ENCODE measurements around the gene TSKS.
"Not testable (repeated sequence)": the region's sequence is repeated elsewhere in the genome, so short reads cannot be mapped to it uniquely, and the experiment has no call there.

TSKS gene

DNA sequence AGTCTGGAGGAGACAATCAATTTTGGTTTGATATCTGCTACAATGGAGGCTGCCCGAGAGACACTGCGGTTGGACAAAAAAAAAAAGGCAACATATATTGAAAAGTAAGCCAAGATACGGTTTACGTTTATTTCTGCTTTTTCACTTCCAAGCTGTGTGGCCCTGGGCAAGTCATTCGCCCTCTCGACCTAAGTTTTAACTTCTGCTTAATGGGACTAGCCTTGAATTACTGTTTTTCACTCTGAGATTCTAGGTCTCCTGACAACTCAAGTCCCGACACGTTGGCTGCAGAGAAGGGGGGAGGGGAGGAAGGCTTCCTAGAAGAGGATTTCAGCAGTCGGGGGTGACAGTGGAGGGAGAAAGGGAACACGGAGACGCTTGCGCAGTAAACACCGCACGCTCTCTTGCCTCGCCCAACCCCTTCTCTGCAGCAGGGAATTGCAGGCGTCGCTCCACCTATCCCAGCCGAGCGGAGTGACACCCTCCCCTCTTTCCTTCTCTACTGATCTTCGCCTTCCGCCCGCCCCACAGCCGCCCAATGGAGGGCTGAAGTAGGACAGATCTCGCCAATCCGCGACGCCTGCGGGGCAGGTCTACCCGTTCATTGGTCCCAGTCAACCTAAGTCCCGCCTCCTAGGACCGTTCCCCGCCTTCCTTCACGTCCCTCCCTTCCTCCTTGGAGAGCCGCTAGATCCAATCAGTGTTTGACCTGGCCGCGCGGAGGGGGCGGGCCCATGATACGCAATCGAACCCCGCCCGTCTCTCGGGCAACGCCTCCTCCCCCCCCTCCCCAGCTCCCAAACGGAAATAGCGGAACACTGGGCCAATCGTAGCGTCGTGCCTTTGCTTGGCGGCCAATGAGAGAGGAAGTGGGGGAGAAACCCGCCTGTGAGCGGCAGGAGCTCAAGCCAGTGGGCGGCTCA, 3.2 kb upstream of the TSKS start:
- DNase-seq (ENCODE audit: low read depth in 2 of 2), result peak; percentile 100

DNA sequence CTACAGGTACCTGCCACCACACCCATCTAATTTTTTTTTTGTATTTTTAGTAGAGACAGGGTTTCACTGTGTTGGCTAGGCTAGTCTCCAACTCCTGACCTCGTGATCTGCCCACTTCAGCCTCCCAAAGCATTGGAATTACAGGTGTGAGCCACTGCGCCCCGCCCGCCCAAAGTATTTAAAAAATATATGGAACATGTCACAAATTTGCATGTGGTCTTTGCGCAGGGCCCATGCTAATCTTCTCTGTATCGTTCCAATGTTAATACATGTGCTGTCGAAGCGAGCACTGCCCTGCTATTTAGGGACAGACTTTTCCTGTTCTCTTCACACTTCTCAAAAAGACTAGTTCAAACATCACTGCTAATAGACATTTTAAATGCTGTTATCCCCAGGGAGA, 1.2 kb upstream of the TSKS start:
- DNase-seq (ENCODE audit: low read depth in 2 of 2), result no peak

DNA sequence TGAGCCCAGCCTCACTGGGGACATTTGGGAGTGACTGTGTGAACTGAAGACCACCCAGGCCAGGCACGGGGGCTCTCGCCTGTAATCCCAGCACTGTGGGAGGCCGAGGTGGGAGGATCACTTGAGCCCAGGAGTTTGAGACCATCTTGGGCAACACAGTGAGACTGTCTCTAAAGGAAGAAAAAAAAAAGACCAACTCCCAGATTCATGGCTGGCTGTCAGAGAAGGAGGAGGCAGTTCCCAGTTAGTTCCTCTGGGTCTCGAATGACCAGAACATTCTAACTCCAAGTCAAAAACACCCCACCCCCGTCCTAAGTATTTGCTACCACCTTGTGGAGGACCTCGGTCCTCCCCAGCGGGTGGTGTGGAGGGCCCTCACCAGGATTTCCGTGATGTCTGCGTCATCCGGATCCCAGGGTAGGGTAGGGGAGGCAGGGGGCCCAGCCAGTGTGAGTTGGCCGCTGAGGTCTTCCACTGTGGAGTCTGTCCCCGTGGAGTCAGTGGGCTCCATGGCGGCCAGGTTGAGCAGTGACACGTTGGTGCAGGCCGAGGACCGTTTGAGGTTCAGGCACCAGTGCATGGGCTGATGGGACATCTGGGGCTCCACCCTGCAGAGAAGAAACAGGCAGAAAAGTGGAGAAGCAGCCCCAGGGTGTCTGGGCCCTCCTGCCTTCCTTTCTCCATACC, 1.3 kb downstream of the TSKS start:
- DNase-seq (ENCODE audit: low read depth in 2 of 2), result no peak

DNA sequence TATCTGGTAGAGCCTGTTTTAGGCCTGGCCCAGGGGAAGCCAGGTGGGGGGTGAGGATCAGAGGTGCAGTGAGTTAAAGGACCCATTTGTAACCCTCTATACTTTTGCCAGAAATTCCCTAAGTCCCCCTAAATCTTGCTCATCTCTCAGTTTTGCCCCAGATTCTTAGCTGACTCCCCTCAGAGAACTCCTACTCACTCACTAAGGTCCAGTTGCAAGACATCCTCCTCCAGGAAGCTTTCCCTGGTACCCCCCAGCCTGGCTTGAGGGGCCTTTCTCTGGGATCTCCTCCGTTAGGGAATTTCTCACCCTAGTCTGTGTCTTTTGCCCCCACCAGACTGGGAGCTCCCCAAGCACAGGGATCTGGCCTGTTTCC, 1.9 kb downstream of the TSKS start:
- no peak for DNase-seq (ENCODE audit: low read depth in 2 of 2)

DNA sequence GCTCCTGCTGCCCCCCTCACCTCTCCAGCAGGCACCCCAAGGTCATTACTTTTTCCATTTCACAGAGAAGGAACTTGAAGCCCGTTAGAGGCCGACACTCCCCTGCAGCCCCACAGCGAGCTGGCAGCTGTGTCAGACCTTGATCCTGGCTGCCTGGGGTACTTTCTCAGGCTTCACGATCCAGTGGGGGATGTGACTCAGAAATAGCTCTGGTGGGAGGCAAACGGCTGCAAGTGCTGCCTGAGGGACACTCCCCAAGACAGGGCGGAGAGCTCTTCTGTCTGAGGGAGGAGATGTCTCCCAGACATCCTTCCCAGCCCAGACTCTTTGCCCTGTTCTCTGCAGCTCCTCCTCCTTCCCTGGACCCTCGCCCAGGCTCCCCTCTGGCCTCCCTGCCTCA, 4.8 kb downstream of the TSKS start:
- DNase-seq (ENCODE audit: low read depth in 2 of 2), result peak; percentile 35 to 49

DNA sequence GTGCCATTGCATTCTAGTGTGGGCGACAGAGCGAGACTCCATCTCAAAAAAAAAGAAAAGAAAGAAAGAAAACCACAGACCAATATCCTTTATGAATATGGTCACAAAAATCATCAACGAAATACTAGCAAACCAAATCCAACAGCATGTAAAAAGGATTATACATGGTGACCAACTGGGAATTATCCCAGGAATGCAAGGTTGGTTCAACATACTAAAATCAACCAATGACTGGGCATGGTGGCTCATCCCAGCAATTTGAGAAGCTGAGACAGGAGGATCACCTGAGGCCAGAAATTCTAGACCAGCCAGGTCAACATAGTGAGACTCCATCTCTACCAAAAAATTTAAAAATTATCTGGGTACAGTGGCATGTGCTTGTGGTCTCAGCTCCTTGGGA, 7.2 kb downstream of the TSKS start:
- no peak for DNase-seq (ENCODE audit: low read depth in 2 of 2)

DNA sequence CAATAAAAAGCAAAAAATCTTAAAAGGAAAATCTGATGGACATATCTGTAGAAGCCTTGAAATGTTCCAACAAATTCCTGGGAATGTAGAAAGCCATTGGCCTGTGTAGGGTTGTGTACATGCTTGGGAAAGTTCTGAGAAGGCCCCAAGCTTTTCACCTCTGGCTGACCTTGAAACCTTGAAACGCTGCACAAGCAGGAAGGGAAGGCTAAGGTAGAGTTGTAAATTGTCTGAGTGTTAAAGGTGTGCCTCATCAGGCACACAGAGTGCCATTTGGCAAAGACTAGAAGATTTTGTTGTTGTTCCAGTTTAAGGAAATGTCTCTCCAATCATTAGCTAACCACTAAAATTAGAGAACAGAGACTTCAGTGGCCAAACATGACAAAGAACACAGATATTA, 10.4 kb downstream of the TSKS start:
- no peak for DNase-seq (ENCODE audit: low read depth in 2 of 2)

DNA sequence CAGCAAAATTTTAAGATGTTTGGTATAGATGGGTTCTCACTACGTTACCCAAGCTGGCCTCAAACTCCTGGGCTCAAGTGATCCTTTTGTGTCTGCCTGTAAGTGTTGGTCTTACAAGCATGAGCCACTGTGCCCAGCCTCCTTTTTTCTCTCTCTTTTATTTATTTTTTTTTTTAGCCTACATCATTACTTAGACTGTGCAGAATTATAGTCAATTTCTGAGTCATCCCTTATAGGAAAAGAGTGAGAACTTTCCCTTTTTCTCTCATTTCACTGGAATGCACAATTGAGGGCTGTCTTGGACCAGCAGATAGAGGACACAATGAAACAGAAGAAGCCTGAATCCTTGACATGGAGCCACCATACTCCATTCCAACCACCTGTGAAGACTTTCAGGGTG, 13.3 kb downstream of the TSKS start:
- DNase-seq (ENCODE audit: low read depth in 2 of 2), result no peak

DNA sequence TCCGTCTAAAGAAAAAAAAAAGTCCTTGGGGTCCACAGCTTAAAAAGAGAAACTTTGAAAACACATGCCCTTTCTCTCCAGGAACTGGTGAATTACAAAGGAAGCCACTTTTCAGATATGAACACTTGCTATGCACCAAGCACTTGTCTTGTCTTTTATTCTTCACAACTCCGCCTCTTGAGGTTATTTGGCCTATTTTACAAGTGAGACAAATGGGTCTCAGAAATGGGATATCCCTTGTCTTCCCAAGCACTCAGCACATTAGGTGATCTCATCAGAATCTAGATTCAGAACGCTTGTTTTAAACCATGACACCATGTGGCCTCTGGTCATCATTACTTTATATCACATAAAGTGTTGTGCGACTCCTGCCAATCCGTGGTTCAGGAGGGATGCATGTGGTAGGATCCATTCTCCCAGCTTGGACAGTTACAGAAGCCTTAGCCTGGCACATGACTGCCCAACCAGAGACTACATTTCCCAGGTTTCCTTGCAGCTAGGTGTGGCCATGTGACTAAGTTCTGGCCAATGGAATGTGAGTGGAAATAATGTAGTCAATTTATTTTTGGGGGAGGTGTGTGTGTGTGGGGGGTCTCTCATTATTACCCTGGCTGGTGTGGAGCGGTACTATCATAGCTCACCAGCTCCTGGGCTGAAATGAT, 13.9 kb downstream of the TSKS start:
- DNase-seq (ENCODE audit: low read depth in 2 of 2), result no peak

DNA sequence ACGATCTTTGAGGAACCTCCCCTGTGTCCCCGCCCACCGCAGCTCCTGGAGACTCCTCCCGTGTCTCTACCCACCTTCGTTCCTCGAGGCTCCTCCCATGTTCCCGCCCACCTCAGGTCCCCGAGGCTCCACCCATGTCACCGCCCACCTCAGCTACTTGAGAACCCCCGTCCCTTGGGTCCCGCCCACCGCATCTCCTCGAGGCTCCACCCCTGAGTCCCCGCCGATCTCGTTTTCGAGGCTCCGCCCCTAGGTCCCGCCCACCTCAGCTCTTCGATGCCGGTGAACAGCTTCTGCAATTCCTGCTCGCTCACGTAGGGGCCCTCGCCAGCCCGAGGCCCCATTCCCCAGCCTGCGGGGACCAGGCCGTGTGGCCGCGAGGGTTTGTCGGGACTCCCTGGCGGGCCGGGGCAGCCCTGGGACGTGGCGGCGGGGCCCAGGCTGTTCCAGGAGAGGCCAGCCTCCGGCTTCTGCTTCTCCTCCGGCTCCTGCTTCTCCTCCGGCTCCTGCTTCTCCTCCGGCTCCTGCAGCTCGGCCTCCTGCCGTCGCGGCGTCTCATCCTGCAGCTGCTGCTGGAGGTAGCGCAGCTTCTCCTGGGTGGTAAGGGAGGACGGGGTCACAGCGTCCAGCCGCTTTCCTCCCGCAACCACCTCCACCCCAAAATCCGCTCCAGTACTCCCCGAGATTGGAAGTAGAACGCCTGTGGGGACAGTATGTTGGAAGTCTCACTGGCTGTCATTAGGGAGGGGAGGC, 16.7 kb downstream of the TSKS start:
- DNase-seq (ENCODE audit: low read depth in 2 of 2), result no peak

DNA sequence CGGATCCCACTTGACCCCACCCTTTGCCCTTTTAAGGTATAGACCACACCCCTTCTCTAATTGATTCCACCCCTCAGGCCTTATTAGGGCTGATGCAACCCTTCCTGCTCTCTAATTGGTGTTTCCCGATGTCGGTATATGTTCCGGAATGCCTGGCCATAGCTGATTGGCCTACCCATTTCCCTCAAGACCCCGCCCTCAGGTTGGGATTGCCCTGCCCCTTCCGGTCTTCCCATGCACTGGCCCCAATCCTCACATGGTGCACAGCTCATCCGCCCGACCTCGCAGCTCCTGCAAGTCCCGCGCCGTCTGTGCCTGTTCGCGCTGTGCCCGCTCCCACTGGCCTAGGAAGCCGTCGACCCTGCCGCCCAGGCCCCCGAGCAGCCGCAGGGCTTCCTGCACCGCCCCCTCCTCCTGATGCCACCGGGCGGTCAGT, 18.1 kb downstream of the TSKS start:
- no peak for DNase-seq (ENCODE audit: low read depth in 2 of 2)

DNA sequence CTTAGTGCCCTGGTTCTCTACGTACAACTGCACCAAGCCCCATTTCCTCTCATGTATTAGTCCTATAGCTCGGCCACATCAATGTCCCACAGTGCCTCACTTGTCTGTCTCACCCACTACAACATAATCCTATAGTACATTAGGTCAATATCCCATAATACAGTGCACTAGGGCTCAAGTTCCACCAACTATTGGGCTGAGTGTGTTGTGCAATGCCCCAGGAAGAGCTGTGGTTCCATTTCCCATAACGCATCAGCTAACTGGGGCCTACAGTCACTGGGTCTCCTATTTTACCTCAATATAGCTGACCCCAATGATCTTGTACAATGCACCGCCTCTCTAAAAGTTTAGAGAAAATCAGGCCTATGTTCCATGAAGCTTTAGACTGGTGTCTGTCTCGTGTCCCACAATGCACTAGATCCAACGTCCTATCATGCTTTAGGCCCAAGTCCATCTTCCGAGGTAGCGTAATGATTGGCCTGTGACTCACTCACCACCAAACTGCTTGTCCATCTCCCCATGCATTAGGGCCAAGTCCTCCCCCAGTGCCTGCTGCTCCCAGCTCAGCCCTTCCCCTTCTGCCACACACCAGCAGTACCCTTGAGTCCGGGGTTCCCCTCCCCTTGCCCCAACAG, 21.8 kb downstream of the TSKS start:
- no peak for DNase-seq (ENCODE audit: low read depth in 2 of 2)

DNA sequence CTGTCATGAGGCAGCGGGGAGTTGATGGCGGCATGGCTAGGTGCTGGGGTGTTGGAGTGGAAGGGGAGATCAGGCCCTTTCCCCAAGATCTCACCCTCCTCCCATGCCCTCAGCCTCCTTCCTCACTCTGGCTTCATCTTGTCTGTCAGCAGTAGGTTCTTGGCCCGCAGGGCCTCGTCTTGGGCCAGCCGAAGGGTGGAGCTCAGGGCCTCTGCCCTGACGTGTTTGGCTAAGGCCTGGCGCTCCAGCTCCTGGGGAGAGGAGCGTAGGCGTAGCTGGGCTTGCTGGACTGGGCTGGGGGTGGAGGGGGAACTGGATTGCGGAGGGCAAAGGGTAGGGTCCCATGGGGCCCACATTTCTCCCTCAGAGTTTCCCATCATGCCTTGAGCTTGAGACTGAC, 23.2 kb downstream of the TSKS start:
- DNase-seq (ENCODE audit: low read depth in 2 of 2), result no peak

DNA sequence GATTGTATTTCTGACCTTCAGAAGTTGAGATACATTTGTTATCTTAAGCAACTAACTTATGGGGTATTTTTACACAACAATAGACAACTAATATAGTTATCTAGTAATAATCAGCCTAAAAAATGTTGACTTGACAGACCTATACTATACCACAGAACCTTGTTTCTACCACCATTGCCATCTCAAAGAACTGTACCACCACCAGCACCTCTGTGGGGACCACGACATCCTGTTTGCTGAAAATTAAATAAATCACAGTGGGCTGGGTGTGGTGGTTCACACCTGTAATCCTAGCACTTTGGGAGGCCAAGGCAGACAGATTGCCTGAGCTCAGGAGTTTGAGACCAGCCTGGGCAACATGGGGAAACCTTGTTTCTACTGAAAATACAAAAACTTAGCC, 24.0 kb downstream of the TSKS start:
- no peak for DNase-seq (ENCODE audit: low read depth in 2 of 2)

DNA sequence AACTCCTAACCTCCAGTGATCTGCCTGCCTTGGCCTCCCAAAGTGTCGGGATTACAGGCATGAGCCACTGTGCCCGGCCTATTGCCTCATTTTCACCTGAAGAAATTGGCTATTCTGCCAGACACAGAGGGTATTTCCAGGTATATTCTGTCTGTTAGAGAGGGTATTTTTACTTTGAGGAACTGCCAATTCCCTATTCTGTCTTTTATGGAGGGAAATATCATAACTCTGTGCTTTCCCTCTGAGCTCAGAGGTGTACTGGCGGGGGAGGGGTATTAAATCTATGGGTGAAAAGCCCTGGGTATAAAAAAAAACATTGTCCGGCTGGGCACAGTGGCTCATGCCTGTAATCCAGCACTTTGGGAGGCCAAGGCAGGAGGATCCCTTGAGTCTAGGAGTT, 24.8 kb downstream of the TSKS start:
- DNase-seq (ENCODE audit: low read depth in 2 of 2), result no peak

DNA sequence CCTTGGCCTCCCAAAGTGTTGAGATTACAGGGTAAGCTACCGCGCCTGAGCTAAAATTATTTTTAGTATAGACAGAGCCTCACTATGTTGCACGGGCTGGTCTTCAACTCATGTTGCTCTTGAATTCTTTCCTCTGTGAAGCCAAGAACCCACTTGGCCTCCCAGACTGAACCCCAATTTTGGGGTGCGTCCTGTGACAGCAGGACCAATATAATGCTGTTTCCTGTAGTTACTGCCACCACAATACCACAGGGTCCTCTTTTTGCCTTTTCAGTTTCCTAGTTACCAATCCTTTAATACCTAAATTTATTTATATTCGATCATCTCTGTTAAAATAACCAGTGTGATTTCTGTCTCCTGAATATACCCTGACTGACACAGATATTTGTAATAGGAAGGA, 32.9 kb downstream of the TSKS start:
- no peak for DNase-seq (ENCODE audit: low read depth in 2 of 2)

DNA sequence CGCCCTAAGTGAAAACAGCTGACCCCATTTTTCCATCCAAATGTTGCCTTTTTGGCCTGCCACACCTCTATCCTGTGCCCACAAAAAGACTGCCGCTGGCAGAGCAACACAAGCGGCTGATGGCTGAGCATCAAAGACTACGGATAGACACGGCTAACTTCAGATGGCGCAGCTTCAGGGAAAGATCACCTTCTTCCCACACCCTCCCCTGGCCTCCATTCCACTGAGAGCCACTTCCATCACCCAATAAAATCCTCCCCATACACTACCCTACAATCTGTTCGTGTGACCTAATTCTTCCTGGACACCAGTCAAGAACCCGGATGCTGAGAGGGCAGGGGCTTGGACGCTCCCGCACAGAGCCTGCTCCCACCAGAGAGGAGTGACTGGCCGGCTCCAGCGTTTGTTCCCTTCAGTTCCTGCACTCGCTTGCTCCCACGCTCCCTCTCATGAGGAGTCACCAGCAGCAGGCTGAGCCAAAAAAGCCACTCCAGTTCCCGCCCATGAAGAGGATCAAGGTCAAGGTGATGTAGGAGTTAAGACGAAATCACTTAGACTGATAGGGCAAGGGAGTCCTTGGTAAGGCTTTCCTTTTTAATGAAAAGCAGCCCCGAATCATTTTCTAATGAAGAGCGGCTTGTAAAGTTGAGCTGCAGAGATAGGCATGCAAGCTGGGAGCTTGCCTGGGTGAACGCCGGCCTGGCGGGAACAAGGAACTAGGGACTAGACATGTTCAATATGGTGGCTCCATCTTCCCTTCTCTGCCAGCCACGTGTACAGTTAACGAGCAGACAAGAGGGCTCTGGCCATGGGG, 35.7 kb downstream of the TSKS start:
- no peak for DNase-seq (ENCODE audit: low read depth in 2 of 2)

DNA sequence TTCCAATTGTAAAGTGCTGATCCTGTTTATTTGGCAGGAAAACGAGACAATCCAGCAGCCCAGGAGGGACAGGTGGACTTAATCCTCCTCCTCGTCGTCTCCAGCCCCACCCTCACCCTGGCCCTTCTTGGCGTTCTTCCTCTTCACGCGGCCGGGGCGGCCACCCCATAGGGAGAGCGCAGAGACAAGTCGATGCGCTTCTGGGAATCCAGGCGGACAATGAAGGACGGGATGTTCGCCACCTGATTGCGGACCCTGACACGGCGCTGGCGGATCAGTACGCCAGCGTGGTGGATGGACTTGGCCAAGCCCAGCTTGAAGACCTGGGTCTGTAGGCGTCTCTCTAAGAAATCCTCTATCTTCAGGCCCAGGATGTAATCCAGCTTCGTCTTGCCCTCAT, 43.7 kb downstream of the TSKS start:
- DNase-seq (ENCODE audit: low read depth in 2 of 2), result not testable (repeated sequence)

DNA sequence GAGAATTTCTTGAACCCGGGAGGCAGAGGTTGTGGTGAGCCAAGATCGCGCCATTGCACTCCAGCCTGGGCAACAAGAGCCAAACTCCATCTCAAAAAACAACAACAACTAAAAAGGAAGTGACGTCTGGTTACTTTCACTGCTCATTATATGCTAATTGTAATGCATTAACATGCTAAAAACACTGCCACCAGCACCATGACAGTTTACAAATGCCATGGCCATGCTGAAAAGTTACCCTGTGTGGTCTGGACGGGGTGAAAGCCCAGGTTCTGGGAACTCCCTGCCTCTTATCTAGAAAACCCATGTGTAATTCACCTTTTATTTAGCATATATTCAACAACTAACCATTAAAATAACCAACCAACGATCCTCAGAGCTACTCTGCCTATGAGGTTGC, 44.1 kb downstream of the TSKS start:
- DNase-seq (ENCODE audit: low read depth in 2 of 2), result no peak

DNA sequence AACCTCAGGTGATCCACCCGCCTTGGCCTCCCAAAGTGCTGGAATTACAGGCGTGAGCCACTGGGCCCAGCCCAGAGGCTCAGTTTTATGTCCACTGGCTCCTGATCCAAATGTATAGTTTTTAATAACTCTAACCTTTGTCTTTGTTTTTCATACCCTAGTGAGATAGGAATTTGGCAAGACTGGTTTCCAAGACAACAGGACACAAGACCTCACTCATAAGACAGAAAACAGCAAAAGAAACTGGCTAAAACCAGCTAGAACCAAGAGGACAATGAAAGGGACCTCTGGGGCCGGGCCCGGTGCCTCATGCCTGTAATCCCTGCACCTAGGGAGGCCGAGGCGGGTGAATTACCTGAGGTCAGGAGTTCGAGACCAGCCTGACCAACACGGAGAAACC, 44.6 kb downstream of the TSKS start:
- no peak for DNase-seq (ENCODE audit: low read depth in 2 of 2)

DNA sequence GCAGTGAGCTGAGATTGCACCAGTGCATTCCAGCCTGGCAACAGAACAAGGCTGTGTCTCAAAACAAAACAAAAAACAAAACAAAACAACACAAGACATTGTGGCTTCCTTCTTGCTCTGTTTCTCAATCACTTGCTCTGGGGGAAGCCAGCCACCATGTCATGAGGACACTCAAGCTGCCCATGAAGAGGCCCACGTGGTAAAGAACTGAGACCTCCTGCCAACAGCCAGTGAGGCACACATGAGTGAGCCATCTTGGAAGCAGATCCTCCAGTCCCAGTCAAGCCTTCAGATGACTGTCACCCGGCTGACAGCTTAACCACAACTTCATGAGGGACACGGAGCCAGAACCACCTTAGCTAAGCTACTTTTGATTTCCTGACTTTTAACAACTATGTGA, 47.0 kb downstream of the TSKS start:
- DNase-seq (ENCODE audit: low read depth in 2 of 2), result no peak

Data from fibroblast of skin of left quadriceps (primary cell).